GM23338 (cell line): ENCODE results near the gene GSN. TPM values are rescaled to one million over a fixed set of nuclear protein-coding genes. Genes with fewer than 3 reads are reported as not detected.

ENCODE experiments used
- ATAC-seq: fragments of 200-7000 bp; cut with Tn5 transposase; 3 replicates; pipeline ENCODE4 v1.9.1; 2020
- DNase-seq: peaks from one replicate; pipeline ENCODE4 v3.0.0-alpha.2; 2015; ENCODE audit warnings: low spot score
- H2AFZ ChIP-seq: fragments of 200-600 bp; sonication (generic); 2 replicates; pipeline ENCODE4 v1.8.0; 2016; ENCODE audit warnings: antibody characterized with exemption, mild to moderate bottlenecking, moderate library complexity
- H3F3A ChIP-seq: fragments of 200-600 bp; sonication (generic); replicated peaks from 2 replicates; pipeline ENCODE4 v1.8.0; 2017; ENCODE audit warnings: antibody characterized with exemption, mixed run types, low read depth
- H3K27ac ChIP-seq: fragments of 200-600 bp; sonication (generic); 2 replicates; pipeline ENCODE4 v1.6.1; 2016; ENCODE audit warnings: low read depth
- H3K27me3 ChIP-seq: fragments of 200-600 bp; sonication (generic); 2 replicates; pipeline ENCODE4 v1.8.0; 2016; ENCODE audit warnings: mild to moderate bottlenecking, mixed run types, moderate library complexity; ENCODE audit not compliant: insufficient read depth
- H3K36me3 ChIP-seq: fragments of 200-600 bp; sonication (generic); 2 replicates; pipeline ENCODE4 v1.8.0; 2016; ENCODE audit warnings: mild to moderate bottlenecking; ENCODE audit not compliant: insufficient read depth
- H3K4me1 ChIP-seq: fragments of 200-600 bp; sonication (generic); 2 replicates; pipeline ENCODE4 v1.8.0; 2016; ENCODE audit warnings: mild to moderate bottlenecking, moderate library complexity; ENCODE audit not compliant: insufficient read depth
- H3K4me2 ChIP-seq: fragments of 200-600 bp; sonication (generic); 2 replicates; pipeline ENCODE4 v1.7.1; 2017; ENCODE audit warnings: mixed run types
- H3K4me3 ChIP-seq: fragments of 200-600 bp; sonication (generic); 2 replicates; pipeline ENCODE4 v1.6.1; 2016; ENCODE audit warnings: mixed run types
- H3K79me2 ChIP-seq: fragments of 200-600 bp; sonication (generic); replicated peaks from 2 replicates; pipeline ENCODE4 v1.8.0; 2017; ENCODE audit warnings: mild to moderate bottlenecking; ENCODE audit not compliant: insufficient read depth
- H3K9me2 ChIP-seq: fragments of 200-600 bp; sonication (generic); 2 replicates; pipeline ENCODE4 v1.8.0; 2017; ENCODE audit not compliant: insufficient read depth
- H4K20me1 ChIP-seq: fragments of 200-600 bp; sonication (generic); replicated peaks from 2 replicates; pipeline ENCODE4 v1.8.0; 2017; ENCODE audit warnings: mild to moderate bottlenecking; ENCODE audit not compliant: insufficient read depth
- H3K27ac Mint-ChIP-seq: 2 replicates; pipeline ENCODE4 v1.8.0; 2020; ENCODE audit warnings: inconsistent platforms, mild to moderate bottlenecking, moderate library complexity, mixed read lengths
- H3K27me3 Mint-ChIP-seq: 3 replicates; pipeline ENCODE4 v1.8.0; 2022; ENCODE audit warnings: low read depth, mild to moderate bottlenecking, moderate library complexity, mixed read lengths, inconsistent platforms; ENCODE audit not compliant: insufficient read depth, poor library complexity
- H3K36me3 Mint-ChIP-seq: 3 replicates; pipeline ENCODE4 v1.8.0; 2021; ENCODE audit warnings: low read depth, mild to moderate bottlenecking, inconsistent platforms, moderate library complexity, mixed read lengths
- H3K4me1 Mint-ChIP-seq: 3 replicates; pipeline ENCODE4 v1.8.0; 2020; ENCODE audit warnings: mild to moderate bottlenecking, inconsistent platforms, mixed read lengths
- H3K4me3 Mint-ChIP-seq: 3 replicates; pipeline ENCODE4 v1.8.0; 2021; ENCODE audit warnings: moderate library complexity, mild to moderate bottlenecking, inconsistent platforms, mixed read lengths
- H3K9me3 Mint-ChIP-seq: 3 replicates; pipeline ENCODE4 v1.8.0; 2020; ENCODE audit warnings: moderate library complexity, mild to moderate bottlenecking, inconsistent platforms, mixed read lengths
- CREB1 ChIP-seq: fragments of 250-450 bp; sonication (Bioruptor Pico); IDR thresholded peaks from 2 replicates; pipeline ENCODE4 v1.5.0; 2020; ENCODE audit warnings: low read depth, mild to moderate bottlenecking, moderate library complexity
- EZH2 ChIP-seq: fragments of 200-600 bp; sonication (generic); IDR thresholded peaks from one replicate; pipeline ENCODE4 v1.8.0; 2017; ENCODE audit warnings: antibody characterized with exemption, mild to moderate bottlenecking, low read depth; ENCODE audit not compliant: unreplicated experiment
- EZH2phosphoT487 ChIP-seq: fragments of 200-600 bp; sonication (generic); IDR thresholded peaks from one replicate; pipeline ENCODE4 v1.8.1; 2018; ENCODE audit warnings: antibody characterized with exemption; ENCODE audit not compliant: unreplicated experiment
- NANOG ChIP-seq: IDR thresholded peaks from 2 replicates; pipeline ENCODE4 v1.6.1; 2016; ENCODE audit warnings: antibody characterized with exemption, borderline replicate concordance
- POLR2AphosphoS5 ChIP-seq: IDR thresholded peaks from 2 replicates; pipeline ENCODE4 v1.6.1; 2016; ENCODE audit warnings: antibody characterized with exemption, low read depth
- STAT1 ChIP-seq: IDR thresholded peaks from one replicate; pipeline ENCODE4 v1.6.1; 2016; ENCODE audit warnings: antibody characterized with exemption; ENCODE audit not compliant: unreplicated experiment
- ZNF114 ChIP-seq: fragments of 250-450 bp; sonication (Bioruptor Pico); IDR thresholded peaks from 2 replicates; pipeline ENCODE4 v1.5.0; 2020; ENCODE audit warnings: mild to moderate bottlenecking, moderate library complexity
- ZNF331 ChIP-seq: fragments of 250-450 bp; sonication (Bioruptor Pico); IDR thresholded peaks from 2 replicates; pipeline ENCODE4 v1.5.0; 2020; ENCODE audit warnings: low read depth, mild to moderate bottlenecking, moderate library complexity
- polyA plus RNA-seq: library from polyadenylated mRNA; unstranded; fragments of >200 nt; fragmentation: Nextera tagmentation; extraction: Ambion mirVana; gene quantifications from 2 replicates; pipeline ENCODE4 v1.2.1, GENCODE V29; 2016
- total RNA-seq: library from RNA; depleted of rRNA; stranded (reverse); fragments of >200 nt; shearing (Covaris generic); gene quantifications from 2 replicates; pipeline ENCODE4 v1.2.3, GENCODE V29; 2014
- TF ChIP-seq, protein P1 (sequence below): IDR thresholded peaks from 2 replicates; pipeline ENCODE4 v1.6.1; 2016; ENCODE audit warnings: antibody characterized with exemption
- TF ChIP-seq, protein P2 (sequence below): fragments of 250-450 bp; sonication (Bioruptor Pico); IDR thresholded peaks from 2 replicates; pipeline ENCODE4 v1.5.0; 2020; ENCODE audit warnings: mild to moderate bottlenecking, moderate library complexity
- TF ChIP-seq, protein P3 (sequence below): IDR thresholded peaks from one replicate; pipeline ENCODE4 v1.6.1; 2018; ENCODE audit warnings: antibody characterized with exemption; ENCODE audit not compliant: unreplicated experiment

The GSN gene
- total and polyA plus RNA-seq, 2 experiments from 2014 or later, result 30.2 to 85.7 TPM

DNA sequence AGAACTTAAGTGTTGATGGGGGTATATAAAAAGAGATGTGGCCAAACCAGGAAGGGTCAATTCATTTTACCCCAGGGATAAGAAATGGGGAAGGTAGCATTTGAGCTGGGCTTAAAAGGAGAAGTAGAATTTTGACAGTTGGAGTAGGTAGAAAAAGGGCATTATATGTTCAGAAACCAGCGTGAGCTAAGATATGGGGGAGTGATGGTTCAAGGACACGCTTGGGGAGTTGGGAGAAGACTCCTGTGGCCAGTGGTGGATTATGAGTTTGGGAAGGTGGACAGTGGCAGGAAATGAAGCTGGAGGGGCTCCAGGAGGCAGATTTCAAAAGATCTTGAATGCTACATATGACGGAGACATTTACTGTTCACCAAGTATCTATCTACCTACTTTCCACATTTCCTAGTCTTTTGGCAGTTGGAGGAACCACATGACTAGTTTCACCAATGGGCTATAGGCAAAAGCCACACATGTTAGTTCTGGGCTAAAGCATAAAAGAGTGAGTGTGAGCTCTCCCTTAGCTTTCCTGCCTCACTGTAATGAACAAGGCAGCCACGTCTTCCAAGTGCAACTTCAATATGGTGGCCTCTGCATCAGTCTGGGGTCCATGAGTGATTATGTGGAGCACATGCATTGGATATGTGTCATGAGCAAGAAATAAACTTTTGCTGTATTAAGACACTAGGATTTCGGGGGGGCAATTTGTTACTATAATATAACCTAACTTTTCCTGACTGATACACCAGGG lies 15.7 kb upstream of the GSN start:
- Histone ChIP-seq H4K20me1 (no peaks in the 10 kb centered on the region), H3K36me3 (no peaks in the 10 kb centered on the region), H3K27ac (no peak overlapping the region), H3K4me3 (no peak overlapping the region), H2AFZ (no peak overlapping the region), H3F3A (no peaks in the 10 kb centered on the region), H3K9me2 (no peaks in the 10 kb centered on the region), H3K4me1 (peaks cover 16% of the 10 kb centered on the region), H3K79me2 (no peaks in the 10 kb centered on the region), H3K27me3 (peaks cover 24% of the 10 kb centered on the region), H3K4me2 (no peak overlapping the region)
- DNase-seq (no peak), ATAC-seq (no peak)
- no peaks in the 10 kb centered on the region for H3K27me3 Mint-ChIP-seq
- H3K4me1 Mint-ChIP-seq, result peaks cover 12% of the 10 kb centered on the region
- no peak overlapping the region for H3K4me3 Mint-ChIP-seq
- H3K27ac Mint-ChIP-seq, result no peak overlapping the region
- no peaks in the 10 kb centered on the region; the same call in 2 of the 3 replicates for H3K36me3 Mint-ChIP-seq
- H3K9me3 Mint-ChIP-seq, result no peaks in the 10 kb centered on the region
- no peak for TF ChIP-seq CREB1 (CRISPR knock-in tag)
- no peak for TF ChIP-seq NANOG
- no peak for TF ChIP-seq STAT1
- TF ChIP-seq POLR2AphosphoS5, result no peak
- TF ChIP-seq EZH2phosphoT487, result no peak

DNA sequence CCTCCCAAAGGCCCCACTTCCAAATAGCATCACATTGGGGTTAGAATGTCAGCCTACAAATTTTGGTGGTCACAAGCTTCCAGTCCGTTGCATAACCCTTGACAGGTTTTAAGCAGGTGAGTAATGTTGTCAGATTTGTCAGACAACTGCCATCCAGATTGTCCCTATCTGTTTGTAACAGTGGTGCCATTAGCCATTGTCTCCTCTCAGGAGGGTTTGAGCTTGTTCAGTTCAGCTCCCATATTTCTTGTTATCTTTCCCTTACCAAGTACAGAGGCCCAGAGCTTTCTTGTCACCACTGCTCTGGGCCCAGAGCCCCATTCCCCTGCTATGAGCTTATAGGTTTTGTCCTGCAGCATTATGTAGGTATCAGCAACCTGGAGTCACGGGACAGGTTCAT lies 14.8 kb upstream of the GSN start:
- no peak overlapping the region for H3K4me2 ChIP-seq
- Mint-ChIP-seq H3K27ac (no peak overlapping the region), H3K9me3 (no peaks in the 10 kb centered on the region), H3K36me3 (no peaks in the 10 kb centered on the region; the same call in 2 of the 3 replicates), H3K27me3 (no peaks in the 10 kb centered on the region), H3K4me3 (no peak overlapping the region), H3K4me1 (peaks cover 12% of the 10 kb centered on the region)
- H2AFZ ChIP-seq, result no peak overlapping the region
- H3K27me3 ChIP-seq, result peaks cover 24% of the 10 kb centered on the region
- no peak overlapping the region for H3K4me3 ChIP-seq
- ATAC-seq, result no peak
- H3K36me3 ChIP-seq, result no peaks in the 10 kb centered on the region
- no peaks in the 10 kb centered on the region for H3K79me2 ChIP-seq
- H3F3A ChIP-seq, result no peaks in the 10 kb centered on the region
- no peaks in the 10 kb centered on the region for H3K9me2 ChIP-seq
- no peaks in the 10 kb centered on the region for H4K20me1 ChIP-seq
- no peak overlapping the region for H3K27ac ChIP-seq
- no peak for DNase-seq
- H3K4me1 ChIP-seq, result peaks cover 16% of the 10 kb centered on the region
- TF ChIP-seq ZNF331 (no peak), CREB1 (CRISPR knock-in tag) (no peak), EZH2 (no peak), ZNF114 (no peak), NANOG (no peak), STAT1 (no peak)
- TF ChIP-seq, protein P1, sequence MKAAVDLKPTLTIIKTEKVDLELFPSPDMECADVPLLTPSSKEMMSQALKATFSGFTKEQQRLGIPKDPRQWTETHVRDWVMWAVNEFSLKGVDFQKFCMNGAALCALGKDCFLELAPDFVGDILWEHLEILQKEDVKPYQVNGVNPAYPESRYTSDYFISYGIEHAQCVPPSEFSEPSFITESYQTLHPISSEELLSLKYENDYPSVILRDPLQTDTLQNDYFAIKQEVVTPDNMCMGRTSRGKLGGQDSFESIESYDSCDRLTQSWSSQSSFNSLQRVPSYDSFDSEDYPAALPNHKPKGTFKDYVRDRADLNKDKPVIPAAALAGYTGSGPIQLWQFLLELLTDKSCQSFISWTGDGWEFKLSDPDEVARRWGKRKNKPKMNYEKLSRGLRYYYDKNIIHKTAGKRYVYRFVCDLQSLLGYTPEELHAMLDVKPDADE, result no peak
- TF ChIP-seq, protein P2, sequence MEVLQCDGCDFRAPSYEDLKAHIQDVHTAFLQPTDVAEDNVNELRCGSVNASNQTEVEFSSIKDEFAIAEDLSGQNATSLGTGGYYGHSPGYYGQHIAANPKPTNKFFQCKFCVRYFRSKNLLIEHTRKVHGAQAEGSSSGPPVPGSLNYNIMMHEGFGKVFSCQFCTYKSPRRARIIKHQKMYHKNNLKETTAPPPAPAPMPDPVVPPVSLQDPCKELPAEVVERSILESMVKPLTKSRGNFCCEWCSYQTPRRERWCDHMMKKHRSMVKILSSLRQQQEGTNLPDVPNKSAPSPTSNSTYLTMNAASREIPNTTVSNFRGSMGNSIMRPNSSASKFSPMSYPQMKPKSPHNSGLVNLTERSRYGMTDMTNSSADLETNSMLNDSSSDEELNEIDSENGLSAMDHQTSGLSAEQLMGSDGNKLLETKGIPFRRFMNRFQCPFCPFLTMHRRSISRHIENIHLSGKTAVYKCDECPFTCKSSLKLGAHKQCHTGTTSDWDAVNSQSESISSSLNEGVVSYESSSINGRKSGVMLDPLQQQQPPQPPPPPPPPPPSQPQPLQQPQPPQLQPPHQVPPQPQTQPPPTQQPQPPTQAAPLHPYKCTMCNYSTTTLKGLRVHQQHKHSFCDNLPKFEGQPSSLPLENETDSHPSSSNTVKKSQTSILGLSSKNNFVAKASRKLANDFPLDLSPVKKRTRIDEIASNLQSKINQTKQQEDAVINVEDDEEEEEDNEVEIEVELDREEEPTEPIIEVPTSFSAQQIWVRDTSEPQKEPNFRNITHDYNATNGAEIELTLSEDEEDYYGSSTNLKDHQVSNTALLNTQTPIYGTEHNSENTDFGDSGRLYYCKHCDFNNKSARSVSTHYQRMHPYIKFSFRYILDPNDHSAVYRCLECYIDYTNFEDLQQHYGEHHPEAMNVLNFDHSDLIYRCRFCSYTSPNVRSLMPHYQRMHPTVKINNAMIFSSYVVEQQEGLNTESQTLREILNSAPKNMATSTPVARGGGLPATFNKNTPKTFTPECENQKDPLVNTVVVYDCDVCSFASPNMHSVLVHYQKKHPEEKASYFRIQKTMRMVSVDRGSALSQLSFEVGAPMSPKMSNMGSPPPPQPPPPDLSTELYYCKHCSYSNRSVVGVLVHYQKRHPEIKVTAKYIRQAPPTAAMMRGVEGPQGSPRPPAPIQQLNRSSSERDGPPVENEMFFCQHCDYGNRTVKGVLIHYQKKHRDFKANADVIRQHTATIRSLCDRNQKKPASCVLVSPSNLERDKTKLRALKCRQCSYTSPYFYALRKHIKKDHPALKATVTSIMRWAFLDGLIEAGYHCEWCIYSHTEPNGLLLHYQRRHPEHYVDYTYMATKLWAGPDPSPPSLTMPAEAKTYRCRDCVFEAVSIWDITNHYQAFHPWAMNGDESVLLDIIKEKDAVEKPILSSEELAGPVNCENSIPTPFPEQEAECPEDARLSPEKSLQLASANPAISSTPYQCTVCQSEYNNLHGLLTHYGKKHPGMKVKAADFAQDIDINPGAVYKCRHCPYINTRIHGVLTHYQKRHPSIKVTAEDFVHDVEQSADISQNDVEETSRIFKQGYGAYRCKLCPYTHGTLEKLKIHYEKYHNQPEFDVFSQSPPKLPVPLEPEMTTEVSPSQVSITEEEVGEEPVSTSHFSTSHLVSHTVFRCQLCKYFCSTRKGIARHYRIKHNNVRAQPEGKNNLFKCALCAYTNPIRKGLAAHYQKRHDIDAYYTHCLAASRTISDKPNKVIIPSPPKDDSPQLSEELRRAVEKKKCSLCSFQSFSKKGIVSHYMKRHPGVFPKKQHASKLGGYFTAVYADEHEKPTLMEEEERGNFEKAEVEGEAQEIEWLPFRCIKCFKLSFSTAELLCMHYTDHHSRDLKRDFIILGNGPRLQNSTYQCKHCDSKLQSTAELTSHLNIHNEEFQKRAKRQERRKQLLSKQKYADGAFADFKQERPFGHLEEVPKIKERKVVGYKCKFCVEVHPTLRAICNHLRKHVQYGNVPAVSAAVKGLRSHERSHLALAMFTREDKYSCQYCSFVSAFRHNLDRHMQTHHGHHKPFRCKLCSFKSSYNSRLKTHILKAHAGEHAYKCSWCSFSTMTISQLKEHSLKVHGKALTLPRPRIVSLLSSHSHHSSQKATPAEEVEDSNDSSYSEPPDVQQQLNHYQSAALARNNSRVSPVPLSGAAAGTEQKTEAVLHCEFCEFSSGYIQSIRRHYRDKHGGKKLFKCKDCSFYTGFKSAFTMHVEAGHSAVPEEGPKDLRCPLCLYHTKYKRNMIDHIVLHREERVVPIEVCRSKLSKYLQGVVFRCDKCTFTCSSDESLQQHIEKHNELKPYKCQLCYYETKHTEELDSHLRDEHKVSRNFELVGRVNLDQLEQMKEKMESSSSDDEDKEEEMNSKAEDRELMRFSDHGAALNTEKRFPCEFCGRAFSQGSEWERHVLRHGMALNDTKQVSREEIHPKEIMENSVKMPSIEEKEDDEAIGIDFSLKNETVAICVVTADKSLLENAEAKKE (CRISPR knock-in tag), result no peak
- TF ChIP-seq, protein P3, sequence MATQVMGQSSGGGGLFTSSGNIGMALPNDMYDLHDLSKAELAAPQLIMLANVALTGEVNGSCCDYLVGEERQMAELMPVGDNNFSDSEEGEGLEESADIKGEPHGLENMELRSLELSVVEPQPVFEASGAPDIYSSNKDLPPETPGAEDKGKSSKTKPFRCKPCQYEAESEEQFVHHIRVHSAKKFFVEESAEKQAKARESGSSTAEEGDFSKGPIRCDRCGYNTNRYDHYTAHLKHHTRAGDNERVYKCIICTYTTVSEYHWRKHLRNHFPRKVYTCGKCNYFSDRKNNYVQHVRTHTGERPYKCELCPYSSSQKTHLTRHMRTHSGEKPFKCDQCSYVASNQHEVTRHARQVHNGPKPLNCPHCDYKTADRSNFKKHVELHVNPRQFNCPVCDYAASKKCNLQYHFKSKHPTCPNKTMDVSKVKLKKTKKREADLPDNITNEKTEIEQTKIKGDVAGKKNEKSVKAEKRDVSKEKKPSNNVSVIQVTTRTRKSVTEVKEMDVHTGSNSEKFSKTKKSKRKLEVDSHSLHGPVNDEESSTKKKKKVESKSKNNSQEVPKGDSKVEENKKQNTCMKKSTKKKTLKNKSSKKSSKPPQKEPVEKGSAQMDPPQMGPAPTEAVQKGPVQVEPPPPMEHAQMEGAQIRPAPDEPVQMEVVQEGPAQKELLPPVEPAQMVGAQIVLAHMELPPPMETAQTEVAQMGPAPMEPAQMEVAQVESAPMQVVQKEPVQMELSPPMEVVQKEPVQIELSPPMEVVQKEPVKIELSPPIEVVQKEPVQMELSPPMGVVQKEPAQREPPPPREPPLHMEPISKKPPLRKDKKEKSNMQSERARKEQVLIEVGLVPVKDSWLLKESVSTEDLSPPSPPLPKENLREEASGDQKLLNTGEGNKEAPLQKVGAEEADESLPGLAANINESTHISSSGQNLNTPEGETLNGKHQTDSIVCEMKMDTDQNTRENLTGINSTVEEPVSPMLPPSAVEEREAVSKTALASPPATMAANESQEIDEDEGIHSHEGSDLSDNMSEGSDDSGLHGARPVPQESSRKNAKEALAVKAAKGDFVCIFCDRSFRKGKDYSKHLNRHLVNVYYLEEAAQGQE, result no peak
